Mesenteric fat pad (tissue), 1 donor: ENCODE data around the gene SDHAF4. TPM values are rescaled to one million over a fixed set of nuclear protein-coding genes. Genes with fewer than 3 reads are reported as not detected.
"Not testable (repeated sequence)": the region's sequence is repeated elsewhere in the genome, so short reads cannot be mapped to it uniquely, and the experiment has no call there.

Source experiments
- DNase-seq: peaks from one replicate; pipeline ENCODE4 v3.0.0-alpha.2; 2020; ENCODE audit warnings: low spot score
- long read RNA-seq: library from polyadenylated mRNA; unstranded; transcript quantifications from one replicate; pipeline ENCODE4 v2.0.0, GENCODE V29; 2020
- total RNA-seq: library from RNA; stranded (reverse); fragmentation: NEBNext Ultra II Directional; extraction: Animal tissue kit (Norgen Biotek cat#: 25700); gene quantifications from one replicate; pipeline ENCODE4 v1.2.1, GENCODE V29; 2021
- donor health status: DM: yes; HTN: yes; CAD: no.

SDHAF4 gene
- 10.5 TPM for total RNA-seq
- long read RNA-seq, partial matches to known transcripts, result 1 of 4 reads
- long read RNA-seq, other reads (novel, unspliced or antisense), result 1 of 4 reads

DNA sequence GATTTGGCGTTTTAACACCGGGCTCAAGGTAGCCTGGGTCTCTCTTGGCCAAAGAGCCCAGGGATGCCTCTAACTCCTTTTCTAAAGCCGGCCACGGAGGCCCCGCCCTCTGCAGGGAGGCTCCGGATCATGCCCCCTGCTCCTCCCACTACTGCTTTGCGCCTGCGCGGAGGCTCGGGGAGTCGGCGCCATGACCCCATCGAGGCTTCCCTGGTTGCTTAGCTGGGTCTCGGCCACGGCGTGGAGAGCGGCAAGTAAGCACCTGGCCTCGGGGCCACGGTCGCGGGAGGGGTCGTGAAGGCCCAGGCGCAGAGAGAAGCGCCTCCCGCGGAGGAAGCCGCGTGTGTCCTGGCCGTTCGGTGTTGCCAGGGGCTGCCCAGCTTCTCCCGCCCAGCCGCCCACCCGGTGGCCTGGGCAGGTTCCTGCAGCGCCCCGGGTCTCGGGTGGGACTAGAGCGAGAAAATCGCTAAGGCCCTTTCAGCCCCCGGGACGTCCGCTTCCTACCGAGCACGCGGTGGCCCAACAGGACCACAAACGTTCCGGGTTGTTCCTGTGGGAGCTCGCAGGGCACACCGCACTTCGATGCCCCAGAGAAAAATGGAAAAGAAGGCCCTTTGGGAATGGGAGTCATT, at the start of gene SDHAF4:
Gene SDHAF4, plus strand, starts transcription at position 180 of the 632 bp plus-strand sequence. Its CDS starts 11 bp downstream, at position 191.
- DNase-seq, result peak; percentile 96

DNA sequence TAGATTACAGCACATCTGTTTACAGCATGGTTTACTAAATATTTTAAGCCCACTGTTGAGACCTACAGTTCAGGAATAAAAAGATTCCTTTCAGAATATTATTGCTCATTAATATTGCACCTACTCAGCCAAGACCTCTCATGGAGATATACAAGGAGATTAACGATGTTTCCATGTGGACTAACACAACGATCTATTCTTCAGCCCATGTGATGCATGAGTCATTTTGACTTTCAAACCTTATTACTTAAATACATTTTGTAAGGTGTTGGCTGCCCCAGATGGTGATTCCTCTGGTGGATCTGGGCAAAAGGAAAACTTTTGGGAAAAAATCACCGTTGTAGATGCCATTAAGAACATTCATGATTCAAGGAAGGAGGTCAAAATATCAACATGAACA, 48.0 kb upstream of the SDHAF4 start:
- no peak for DNase-seq

DNA sequence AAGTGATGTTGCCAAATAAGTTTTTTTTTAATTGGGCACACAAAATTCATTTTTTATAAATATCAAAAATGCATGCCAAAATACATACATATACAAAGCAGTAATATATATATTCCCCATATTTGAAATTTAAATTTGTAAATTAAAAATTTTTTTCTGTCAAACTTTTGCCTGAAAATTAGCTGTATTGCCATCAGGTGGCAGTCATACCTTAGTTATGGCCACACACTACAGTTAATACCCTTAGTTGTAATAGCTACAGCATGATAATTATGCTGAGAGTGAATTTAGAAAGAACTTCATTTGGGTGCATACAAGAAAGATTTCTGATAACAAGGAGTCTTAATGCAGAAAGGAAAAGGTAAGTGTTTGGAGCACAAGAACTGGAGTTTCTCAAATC, 46.2 kb upstream of the SDHAF4 start:
- DNase-seq, result no peak

DNA sequence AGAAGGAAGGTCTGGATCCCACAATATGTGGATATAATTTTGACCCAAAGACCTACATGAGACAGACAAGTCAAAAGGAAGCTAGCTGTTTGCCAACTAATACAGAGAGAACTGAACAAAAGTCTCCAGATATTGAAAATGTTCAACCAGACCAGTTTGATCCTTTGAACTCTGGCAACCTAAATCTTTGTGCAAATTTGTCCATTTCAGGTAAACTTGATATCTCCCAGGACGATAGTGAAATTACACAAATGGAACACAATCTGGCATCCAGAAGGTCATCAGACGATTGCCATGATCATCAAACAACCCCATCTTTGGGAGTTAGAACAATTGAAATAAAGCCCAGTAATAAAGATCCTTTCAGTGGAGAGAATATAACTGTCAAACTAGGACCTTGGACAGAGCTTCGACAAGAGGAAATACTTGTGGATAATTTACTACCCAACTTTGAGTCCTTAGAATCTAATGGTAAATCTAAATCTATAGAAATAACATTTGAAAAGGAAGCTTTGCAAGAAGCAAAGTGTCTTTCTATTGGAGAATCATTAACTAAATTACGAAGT, 41.9 kb upstream of the SDHAF4 start:
- DNase-seq, result no peak

DNA sequence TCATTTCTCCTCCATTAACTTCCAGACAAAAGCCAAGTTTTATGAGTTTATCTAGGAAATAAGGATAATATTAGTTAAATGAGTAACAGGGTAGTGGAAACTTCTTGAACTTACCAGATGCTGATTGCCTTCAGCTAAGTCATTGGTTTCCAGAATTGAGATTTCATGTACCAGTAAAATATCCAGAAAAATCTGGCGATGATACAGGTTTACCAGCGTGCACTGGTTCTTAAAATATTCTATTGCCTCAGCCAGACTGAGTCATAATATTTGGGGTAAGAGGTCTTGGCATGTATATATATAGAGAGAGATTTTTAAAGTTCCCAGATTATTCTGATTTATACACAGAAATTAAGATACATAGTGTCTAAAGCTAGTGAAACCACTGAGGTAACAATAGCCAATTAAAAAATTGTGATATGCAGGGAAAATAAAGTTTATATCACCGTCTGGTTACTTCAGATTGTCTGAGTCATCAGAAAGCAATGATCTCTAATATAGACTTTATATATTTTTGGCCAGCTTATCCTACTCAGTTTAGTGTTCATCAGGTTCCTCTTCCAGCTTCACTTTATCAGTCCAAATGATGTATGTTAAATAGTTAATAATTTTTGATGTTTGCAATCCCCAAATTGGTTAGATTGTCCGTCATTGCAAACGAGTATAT, 39.5 kb upstream of the SDHAF4 start:
- no peak for DNase-seq

DNA sequence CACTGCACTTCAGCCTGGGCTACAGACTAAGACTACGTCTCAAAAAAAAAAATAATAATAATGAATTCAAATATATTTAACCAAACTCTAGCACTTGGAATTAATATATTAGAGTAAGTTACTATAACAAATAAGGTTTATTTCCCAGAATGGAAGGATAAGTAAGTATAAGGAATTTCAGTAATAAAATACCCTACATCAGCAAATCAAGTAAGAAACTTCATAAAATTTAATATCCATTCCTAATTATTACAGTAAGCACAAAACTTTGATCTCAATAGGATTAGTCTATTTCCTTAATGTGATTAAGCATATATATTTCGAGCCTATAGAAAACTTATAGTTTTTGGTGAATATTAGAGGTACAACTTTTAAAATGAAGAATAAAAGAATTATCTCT, 36.7 kb upstream of the SDHAF4 start:
- no peak for DNase-seq

DNA sequence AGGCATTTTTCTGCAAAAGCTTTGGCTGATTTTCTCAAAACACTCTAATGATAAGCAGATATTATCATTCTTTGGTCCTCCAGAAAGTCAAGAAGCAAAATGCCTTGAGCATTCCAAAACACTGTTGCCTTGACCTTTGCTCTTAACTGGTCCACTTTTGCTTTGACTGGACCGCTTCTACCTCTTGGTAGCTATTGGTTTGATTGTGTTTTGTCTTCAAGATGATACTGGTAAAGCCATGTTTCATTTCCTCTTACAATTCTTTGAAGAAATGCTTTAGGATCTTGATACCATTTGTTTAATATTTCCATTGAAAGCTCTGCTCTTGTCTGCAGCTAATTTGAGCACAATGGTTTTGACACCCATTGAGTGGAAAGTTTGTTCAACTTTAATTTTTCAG, 35.6 kb upstream of the SDHAF4 start:
- no peak for DNase-seq

DNA sequence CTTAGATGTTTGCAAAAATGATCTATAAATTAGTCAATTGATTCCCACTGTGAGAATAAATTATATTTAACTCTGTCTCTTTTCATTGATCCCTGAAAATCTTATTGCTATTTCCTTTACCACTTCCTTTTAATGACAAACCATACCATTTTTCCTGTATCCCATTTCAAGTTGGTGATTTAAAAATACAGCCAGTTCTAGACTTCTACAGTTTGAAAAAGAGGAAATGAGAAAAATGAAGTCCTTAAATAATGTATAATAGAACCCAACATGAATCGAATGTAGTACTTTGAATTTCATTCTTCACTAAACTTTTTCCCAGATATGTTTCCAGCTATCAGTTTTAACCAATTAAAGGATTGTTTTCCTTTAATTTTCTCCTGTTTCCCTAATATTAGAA, 29.5 kb upstream of the SDHAF4 start:
- no peak for DNase-seq

DNA sequence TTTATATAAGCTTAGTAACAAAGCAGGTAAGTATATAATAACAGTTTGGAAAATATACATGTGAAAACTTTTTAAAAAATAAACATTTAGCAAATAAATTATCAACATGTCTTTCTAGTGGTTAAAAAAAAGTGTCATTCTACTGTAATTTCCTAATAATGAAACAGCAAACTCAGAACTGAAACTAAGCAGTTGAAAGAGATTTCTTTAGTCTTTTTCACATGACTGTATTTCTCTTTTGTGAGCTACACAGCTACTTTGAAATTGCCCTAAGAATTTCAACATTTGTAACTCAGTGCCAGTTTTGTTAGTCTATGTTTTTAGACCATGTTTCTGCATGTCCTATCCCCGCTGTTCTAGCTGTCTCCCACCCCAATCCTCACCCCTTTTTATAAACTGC, 28.4 kb upstream of the SDHAF4 start:
- no peak for DNase-seq

DNA sequence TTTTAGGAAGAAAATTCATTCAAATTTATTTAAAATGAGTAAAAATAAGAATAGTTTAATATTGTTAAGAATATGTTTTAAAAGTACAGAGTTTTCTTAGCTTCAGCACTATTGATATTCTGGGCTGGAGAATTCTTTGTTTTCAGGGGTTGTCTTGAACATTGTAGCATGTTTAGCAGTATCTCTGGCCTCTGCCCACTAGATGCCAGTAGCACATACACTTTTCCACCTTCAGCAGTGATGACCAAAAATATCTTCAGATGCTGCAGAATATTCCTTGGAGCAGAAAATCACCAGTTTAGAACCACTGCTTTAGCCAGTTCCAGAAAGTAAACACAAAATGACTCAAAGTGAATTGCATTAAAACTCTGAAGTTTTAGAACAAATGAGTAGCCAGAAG, 19.4 kb upstream of the SDHAF4 start:
- DNase-seq, result no peak

DNA sequence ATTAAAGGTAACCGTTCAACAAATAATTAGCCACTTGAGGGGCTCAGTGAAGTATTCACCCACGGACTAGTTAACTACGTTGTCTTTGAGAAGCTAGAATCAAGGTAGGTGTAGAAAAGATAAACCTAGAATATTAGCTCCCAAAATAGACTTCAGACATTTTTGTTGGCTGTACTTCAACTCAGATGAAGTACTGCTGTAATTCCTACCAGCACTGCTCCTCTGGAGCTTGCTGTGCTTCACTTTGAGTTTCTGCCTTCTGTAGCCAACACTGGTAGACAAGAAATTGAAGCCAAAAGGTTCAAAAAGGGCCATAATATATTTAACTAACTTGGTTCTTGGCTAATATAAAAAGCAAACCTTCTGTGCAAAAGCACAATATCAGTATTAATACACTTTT, 18.8 kb upstream of the SDHAF4 start:
- DNase-seq, result no peak

DNA sequence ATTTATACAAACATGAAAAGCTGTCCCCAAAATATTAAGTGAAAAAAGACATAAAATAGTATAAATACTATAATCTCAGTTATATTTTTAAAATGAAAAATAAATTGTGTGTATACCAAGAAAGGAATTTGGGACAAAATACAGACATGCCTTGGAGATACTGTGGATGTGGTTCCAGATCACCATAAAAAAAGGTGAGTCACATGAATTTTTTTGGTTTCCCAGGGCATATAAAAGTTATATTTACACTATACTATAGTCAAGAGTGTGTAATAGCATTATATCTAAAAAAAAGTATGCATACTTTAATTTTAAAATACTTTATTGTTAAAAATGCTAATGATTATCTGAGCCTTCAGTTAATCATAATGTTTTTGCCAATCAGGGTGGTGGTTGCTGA, 17.4 kb upstream of the SDHAF4 start:
- DNase-seq, result no peak

DNA sequence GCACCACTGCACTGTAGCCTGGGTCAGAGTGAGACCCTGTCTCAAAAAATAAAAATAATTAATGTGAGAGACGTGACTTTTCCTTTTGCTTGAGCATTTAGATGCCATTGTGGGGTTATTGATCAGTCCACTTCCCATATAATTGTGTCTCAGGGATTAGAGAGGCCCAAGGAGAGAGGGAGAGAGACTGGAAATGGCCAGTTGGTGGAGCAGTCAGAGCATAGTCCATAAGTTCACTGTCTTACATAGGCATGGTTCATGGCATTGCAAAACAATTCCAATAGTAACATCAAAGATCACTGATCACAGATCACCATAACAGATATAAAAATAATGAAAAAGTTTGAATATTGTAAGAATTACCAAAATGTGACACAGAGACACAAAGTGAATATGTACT, 15.2 kb upstream of the SDHAF4 start:
- DNase-seq, result no peak

DNA sequence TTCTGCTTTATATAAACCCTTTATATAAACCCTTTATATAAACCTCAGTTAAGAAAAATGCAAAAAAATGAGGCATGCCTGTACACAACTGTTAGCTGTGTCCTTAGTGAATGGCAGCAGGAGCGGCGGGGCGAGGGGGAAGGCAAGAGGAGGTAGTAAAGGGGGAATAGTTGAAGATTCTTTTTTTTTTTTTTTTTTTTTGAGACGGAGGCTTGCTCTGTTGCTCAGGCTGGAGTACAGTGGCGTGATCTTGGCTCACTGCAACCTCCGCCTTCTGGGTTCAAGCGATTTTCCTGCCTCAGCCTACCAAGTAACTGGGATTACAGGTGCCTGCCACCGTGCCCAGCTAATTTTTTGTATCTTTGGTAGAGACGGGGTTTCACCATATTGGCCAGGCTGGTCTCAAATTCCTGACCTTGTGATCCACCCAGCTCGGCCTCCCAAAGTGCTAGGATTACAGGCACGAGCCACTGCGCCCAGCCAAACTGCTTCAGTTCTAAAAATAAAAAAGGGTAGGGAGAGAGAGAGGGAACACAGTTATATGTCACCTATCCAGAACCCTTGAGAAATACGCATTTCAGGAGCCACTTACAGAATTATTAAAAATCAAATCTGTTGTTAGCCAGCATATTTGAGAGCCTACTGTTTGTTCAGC, 14.3 kb upstream of the SDHAF4 start:
- not testable (repeated sequence) for DNase-seq

DNA sequence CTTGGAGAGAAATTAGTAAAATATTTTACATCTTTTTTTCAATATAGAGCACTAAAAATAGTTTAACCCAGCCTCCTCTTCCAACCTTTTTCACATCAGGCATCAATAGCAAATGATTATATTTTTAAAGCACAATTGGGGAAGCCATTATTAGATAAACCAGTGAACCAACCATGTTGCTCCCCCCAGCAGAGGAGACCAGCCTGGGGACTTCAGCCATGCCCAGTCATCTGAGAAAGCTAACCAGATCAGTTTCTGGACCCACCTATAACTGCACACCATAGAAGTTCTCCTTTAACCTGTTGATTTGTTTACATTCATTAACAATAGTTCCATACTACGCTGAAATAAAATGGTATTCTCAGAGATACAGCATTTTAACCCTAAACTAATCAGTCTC, 13.8 kb upstream of the SDHAF4 start:
- DNase-seq, result no peak

DNA sequence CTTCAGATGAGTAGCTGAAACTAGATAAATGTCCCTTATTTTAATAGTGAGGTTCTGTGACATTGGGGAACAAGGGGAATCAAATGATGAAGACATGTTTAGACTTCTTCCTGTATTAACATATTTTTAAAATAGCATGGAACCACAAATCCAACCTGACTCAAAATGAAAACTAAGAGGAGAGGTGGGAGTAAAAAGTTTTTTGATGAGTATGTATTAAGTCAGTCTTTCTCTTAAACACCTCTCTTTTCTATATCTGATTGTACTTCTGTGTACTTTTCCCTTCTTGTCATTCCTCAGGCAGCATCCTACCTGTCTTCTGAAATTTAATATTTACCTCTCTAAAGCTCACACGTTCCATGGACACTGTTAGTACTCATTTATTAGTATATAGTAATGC, 8.7 kb upstream of the SDHAF4 start:
- DNase-seq, result no peak

DNA sequence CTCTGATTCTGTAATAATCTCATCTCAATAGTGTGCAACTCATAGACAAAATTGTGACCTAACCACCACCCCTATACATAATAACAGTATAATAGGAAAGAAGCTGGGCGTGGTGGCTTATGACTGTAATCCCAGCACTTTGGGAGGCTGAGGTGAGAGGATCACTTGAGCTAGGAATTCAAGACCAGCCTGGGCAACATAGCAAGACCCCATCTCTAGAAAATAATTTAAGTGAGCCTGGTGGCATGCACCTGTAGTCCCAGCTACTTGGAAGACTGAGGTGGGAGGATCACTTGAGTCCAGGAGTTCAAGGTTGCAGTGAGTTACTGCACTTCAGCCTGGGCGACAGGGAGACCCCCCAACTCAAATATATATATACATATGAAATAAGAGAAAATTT, 4.3 kb upstream of the SDHAF4 start:
- not testable (repeated sequence) for DNase-seq

DNA sequence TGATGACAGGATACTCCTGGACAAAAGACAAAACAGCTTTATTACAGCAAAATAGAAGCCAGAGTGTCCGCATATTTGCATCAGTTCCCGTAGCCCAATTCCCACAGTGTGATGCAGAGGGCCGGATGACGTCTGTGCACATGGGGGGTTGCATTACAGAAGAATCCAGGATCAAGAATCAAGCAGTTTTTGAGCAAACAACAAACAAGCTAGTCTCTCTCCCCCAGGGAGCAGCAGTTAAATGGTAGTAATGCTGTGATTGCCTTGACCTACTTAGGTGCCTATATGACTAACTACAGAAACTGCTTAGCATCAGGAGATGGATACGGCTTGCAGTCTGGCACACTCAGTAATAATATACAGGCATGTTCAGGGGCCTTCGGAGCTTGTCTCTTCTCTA, 3.2 kb upstream of the SDHAF4 start:
- DNase-seq, result no peak

DNA sequence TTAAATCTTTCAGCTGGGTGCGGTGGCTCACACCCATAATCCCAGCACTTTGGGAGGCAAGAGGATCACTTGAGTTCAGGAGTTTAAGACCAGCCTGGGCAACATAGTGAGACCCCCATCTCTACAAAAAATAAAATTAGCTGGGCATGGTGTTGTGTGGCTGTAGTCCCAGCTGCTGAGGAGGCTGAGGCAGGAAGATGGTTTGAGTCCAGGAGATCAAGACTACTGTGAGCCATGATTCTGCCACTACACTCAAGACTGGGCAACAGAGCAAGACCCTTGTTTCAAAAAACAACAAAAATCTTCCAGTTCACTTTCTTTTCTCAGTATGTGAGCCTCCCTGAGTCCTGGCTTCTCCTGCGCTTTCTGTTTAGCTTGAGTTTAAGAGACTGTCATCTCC, 7.9 kb downstream of the SDHAF4 start:
- no peak for DNase-seq

DNA sequence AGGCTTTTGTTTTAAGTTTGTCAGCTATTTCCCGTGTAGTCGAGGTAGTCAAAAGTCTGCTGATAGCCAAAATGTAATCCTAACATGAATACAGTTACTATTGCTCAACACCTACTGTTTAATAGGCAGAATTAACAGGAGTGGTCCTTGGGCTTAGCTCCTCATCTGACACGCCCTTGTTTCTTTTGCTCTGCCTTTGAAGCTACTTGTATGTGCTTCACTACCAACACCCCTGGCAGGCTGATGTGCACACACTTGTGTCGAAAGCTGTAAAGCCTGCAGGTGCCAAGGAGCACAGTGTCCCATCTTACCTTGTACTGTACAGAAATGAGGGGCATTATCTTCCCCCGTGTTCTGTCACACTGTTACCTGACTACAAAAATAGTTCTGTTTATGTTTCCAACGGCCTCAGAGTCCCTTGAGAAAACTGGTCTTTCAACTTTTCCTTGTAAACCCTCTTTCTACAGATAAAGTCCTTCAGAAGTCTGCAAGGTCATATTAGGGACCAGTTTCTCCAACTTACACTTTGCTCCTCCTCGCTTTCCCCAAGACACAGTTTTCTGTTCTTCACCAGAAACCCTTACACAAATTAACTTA, 9.3 kb downstream of the SDHAF4 start:
- DNase-seq, result no peak

DNA sequence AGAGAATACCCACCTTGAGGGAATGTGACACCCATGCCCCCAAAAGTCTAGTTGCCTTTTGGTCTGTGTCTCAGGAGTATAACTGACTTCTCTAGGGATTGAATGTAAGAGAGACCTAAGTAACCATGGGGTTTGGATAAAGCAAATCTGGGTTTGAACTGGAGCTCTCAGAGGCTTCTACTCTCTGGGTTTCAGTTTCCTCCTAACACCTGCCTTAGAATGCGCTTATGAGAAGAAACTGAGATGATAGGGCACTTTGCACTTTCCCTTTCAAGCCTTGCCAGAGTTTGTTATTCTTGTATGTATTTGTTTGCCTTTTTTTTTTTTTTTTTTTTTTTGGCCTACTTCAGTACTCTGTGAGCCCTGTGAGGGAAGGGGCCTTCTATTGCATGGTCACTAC, 19.4 kb downstream of the SDHAF4 start:
- DNase-seq, result no peak

DNA sequence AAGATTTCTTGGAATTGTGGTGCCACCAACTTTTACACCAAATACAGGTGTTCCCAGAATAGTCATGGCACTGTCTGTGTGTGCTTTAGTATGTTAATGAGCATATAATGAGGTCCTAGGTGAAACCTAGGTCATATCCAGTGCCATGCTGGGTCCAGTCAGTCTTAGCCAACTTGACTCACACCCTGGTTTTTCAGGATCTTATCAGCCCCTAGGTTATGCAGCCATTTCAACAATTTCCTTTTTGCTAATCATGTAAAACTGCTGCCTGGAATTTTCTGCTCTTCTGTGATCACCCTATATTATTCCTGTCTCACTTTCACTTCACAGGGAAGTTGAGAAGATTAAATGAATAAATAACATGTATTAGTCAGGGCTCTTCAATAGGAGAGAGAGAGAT, 23.7 kb downstream of the SDHAF4 start:
- DNase-seq, result no peak
